Measurements from ENCODE around the gene ARMC3. TPM values are rescaled to one million over a fixed set of nuclear protein-coding genes. Genes with fewer than 3 reads are reported as not detected.

The ARMC3 gene
- total and polyA plus RNA-seq, 7 donors: not detected

- TF ChIP-seq EP300 (IDR thresholded peaks at IDR 0.05) (no peak), POLR2A (IDR thresholded peaks at IDR 0.05) (no peak), CTCF (IDR thresholded peaks at IDR 0.05) (no peak), POLR2AphosphoS5 (IDR thresholded peaks at IDR 0.05) (no peak)
- H3K27ac ChIP-seq: no peak overlapping the region
- WGBS, 2 donors: 38 to 72% methylated on average over 2 of the region's 2 CpGs
- H3K9me3 ChIP-seq: no peaks in the 10 kb centered on the region
- H3K4me1 ChIP-seq: no peaks in the 10 kb centered on the region
- intact Hi-C loops (cut with DNase I): no loop called here
- no peaks in the 10 kb centered on the region for H3K27me3 ChIP-seq
- no peaks in the 10 kb centered on the region for H3K36me3 ChIP-seq
- H3K4me3 ChIP-seq: no peak overlapping the region
- DNase-seq: no peak
Observed at GRCh38 chr10:22958338-22958737, 30.5 kb downstream of the ARMC3 start.

- no peaks in the 10 kb centered on the region for H3K27me3 ChIP-seq
- no peaks in the 10 kb centered on the region for H3K9me3 ChIP-seq
- H3K4me1 ChIP-seq: no peaks in the 10 kb centered on the region
- no peak overlapping the region for H3K4me3 ChIP-seq
- no peak for TF ChIP-seq CTCF (IDR thresholded peaks at IDR 0.05)
- TF ChIP-seq POLR2A (IDR thresholded peaks at IDR 0.05): no peak
- no peak for TF ChIP-seq POLR2AphosphoS5 (IDR thresholded peaks at IDR 0.05)
- no peak for TF ChIP-seq EP300 (IDR thresholded peaks at IDR 0.05)
- H3K36me3 ChIP-seq: no peaks in the 10 kb centered on the region
- 24 to 57% methylated on average over 2 of the region's 2 CpGs for WGBS, 2 donors
- intact Hi-C loops (cut with DNase I): no loop called here
- DNase-seq: no peak
- no peak overlapping the region for H3K27ac ChIP-seq
Observed at GRCh38 chr10:22959292-22959691, 31.4 kb downstream of the ARMC3 start.

GRCh38 chr10:22959950-22960349 is 32.1 kb downstream of the ARMC3 start:
- no peak for DNase-seq
- no peaks in the 10 kb centered on the region for H3K27me3 ChIP-seq
- 31 to 59% methylated on average over 3 of the region's 3 CpGs for WGBS, 2 donors
- no peak for TF ChIP-seq CTCF (IDR thresholded peaks at IDR 0.05)
- no peak for TF ChIP-seq POLR2A (IDR thresholded peaks at IDR 0.05)
- TF ChIP-seq EP300 (IDR thresholded peaks at IDR 0.05): no peak
- no peak for TF ChIP-seq POLR2AphosphoS5 (IDR thresholded peaks at IDR 0.05)
- H3K36me3 ChIP-seq: no peaks in the 10 kb centered on the region
- no peak overlapping the region for H3K27ac ChIP-seq
- intact Hi-C loops (cut with DNase I): no loop called here
- H3K4me1 ChIP-seq: no peaks in the 10 kb centered on the region
- H3K4me3 ChIP-seq: no peak overlapping the region
- H3K9me3 ChIP-seq: no peaks in the 10 kb centered on the region

- WGBS, 2 donors: 88 to 92% methylated on average over 1 of the region's 1 CpG
- H3K27me3 ChIP-seq: no peaks in the 10 kb centered on the region
- H3K27ac ChIP-seq: no peak overlapping the region
Observed at GRCh38 chr10:22962817-22963216, 35.0 kb downstream of the ARMC3 start.

More at GRCh38 chr10:22962817-22963216, 35.0 kb downstream of the ARMC3 start:
- Histone ChIP-seq H3K36me3 (no peaks in the 10 kb centered on the region), H3K9me3 (no peaks in the 10 kb centered on the region), H3K4me3 (no peak overlapping the region), H3K4me1 (no peaks in the 10 kb centered on the region)
- intact Hi-C loops (cut with DNase I): no loop called here
- TF ChIP-seq EP300 (IDR thresholded peaks at IDR 0.05): no peak
- TF ChIP-seq POLR2A (IDR thresholded peaks at IDR 0.05): no peak
- TF ChIP-seq POLR2AphosphoS5 (IDR thresholded peaks at IDR 0.05): no peak
- no peak for TF ChIP-seq CTCF (IDR thresholded peaks at IDR 0.05)
- no peak for DNase-seq
